HG03175 (cell line): ENCODE results near the gene OR4D11.
A peak's percentile ranks its signal among the peaks of the same experiment; 100 is the strongest.
"Not testable (repeated sequence)": the region's sequence is repeated elsewhere in the genome, so short reads cannot be mapped to it uniquely, and the experiment has no call there.

Experiments used
- ATAC-seq: cut with Tn5 transposase; IDR thresholded peaks from one replicate; pipeline ENCODE4 v1.9.1; 2021; ENCODE audit warnings: mild to moderate bottlenecking, moderate library complexity; ENCODE audit not compliant: unreplicated experiment

Gene OR4D11

GRCh38 chr11:59547605-59548308, 44.4 kb downstream of the OR4D11 start:
- ATAC-seq: not testable (repeated sequence)

- no peak for ATAC-seq
These were observed 44.9 kb downstream of the OR4D11 start for GRCh38 chr11:59548309-59548656.

GRCh38 chr11:59550368-59550841, 47.0 kb downstream of the OR4D11 start:
- ATAC-seq: peak; percentile 92

GRCh38 chr11:59550842-59551658, 47.7 kb downstream of the OR4D11 start:
- ATAC-seq: peak; percentile 35

GRCh38 chr11:59551659-59552521, 48.5 kb downstream of the OR4D11 start:
- ATAC-seq: no peak

- no peak for ATAC-seq
These were observed 49.5 kb downstream of the OR4D11 start for GRCh38 chr11:59552844-59553243.

- ATAC-seq: no peak
These were observed 49.9 kb downstream of the OR4D11 start for GRCh38 chr11:59553323-59553722.
